HG03064 (cell line): ENCODE results near the gene PAEP.

Source experiments
- ATAC-seq: cut with Tn5 transposase; IDR thresholded peaks from one replicate; pipeline ENCODE4 v1.9.1; 2021; ENCODE audit warnings: low read depth; ENCODE audit not compliant: unreplicated experiment

Gene PAEP

DNA sequence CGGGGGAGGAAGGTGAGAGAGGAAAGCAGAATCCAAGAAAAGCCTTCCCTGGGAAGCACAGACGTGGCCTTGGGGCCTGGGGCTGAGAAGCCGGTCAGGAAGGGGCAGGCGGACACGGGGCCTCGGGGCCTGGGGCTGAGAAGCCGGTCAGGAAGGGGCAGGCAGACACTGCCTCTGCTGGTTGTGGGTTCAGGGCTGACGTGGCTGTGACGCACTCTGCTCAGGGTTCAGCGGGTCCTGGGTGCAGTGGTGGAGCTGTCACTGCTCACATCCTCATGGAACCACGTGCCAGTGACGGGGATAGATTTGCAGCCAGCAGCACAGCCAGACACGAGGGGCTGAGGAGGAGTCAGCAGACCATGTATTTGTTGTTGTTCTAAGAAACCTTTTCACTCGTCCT, 12.8 kb downstream of the PAEP start:
- no peak for ATAC-seq

DNA sequence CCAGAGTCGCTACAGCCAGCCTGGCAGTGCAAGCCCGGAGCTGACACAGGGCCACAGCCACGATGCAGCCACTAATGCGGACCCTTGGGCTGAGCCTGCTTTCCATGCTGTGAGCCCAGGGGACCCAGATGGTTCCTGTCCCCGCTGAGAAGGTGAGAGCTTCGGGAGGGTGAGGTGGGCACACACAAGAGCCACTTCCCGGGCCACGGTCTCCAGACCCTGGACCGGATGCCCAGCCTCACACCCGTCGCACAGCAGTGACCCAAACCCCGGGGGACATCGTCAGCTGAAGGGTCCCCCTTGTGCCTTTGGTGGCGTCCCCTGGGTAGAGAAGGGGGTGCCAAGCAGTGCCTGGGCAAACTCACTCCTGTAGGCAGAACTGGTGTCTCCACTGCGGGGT, 13.4 kb downstream of the PAEP start:
- no peak for ATAC-seq

DNA sequence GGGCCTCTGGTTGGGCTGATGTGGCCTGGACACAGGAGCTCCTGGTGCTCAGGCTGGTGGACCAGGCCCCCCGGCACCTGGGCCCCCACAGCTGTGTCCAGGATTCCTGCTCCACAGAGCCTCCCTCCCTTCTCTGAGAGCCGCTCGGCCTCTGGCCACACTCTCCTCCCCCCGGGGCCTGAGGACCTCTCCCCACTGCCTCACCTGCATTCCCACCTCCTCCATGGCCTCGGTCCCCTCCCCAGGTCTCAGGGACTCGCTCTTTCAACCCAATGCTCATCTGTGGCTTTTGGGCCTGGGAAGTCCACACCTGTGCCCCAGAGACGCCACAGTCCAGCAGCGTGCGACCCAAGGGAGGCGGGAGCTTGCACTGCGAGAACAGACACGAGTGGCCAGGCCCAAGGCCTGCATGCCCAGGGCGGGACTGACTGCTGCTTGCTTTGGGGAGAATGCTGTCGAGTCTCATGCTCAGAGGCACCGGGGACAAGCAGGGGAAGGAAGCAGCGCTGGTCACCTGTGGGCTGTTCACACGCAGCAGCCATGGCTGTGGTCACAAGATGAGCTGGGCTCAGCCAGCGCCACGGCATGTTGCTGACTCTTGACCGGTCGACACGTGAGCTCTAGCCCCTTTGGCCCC, 14.6 kb downstream of the PAEP start:
- ATAC-seq: no peak

DNA sequence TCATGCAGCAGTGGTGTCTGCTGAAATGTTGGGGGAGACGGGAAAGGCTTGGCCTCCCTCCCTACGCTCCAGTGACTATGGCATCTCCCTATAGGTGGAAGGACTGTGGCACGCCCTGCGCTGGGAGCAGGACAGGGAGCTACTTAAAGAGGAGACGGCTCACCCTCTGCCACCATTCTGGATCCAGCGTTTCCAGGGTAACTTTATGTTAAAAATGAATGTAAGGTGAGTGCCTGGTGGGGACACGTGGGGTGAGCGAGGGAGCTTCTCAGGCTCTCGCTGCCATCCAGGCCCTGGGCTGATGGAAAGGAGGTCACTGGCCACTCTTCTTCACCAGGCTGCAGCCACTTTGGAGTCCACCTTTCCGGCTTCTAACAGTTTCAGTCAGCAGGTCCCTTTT, 15.7 kb downstream of the PAEP start:
- ATAC-seq: no peak

DNA sequence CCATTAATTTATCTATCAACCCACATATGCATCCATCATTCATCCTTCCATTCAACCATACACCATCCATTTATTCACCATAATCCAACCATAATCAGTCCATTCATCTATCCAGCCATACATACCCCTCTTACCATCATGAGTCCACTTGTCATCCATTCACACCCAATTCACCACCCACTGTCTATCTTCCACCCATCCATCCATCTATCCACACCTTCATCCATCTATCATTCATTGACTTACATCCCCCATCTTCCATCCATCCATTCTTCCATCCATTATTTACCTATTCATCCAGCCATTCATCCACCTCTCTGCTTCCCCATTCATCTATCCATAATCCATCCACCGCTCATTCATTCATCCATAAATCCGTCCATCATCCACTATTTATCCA, 17.8 kb downstream of the PAEP start:
- no peak for ATAC-seq

DNA sequence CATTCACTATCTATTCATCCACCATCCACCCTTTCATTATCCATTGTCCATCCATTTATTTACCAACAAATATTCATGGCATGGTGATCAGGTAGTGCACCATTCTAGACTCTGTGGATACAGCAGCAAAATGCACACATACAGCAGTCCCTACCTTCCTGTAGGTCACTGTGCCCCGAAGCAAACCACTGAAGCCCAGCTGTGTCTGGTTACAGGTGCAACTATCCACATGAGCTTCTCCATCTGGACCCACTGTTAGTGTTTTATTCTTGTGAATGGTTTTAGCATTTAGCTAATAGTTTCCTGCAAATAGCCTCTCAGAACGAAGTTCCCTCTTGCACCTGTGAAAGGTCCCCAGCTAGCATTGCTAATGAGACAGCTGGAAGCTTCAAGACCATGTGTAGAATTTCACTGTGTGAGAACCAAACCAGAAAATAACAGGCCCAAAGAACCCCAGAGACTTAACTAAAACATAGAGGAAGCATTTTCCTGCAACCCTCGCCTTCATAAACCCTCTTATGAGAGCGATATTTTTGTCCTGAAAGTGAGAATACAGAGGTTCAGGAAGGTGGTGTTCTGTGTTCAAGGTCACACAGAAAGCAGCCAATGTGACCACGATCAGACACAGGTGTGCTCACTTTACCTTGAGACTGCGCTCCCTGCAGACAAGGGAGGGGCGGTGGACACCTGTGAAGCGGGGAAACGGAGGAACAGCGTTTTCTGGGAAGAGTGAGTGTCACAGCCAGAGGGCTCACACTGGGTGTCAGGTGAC, 18.5 kb downstream of the PAEP start:
- ATAC-seq: no peak

DNA sequence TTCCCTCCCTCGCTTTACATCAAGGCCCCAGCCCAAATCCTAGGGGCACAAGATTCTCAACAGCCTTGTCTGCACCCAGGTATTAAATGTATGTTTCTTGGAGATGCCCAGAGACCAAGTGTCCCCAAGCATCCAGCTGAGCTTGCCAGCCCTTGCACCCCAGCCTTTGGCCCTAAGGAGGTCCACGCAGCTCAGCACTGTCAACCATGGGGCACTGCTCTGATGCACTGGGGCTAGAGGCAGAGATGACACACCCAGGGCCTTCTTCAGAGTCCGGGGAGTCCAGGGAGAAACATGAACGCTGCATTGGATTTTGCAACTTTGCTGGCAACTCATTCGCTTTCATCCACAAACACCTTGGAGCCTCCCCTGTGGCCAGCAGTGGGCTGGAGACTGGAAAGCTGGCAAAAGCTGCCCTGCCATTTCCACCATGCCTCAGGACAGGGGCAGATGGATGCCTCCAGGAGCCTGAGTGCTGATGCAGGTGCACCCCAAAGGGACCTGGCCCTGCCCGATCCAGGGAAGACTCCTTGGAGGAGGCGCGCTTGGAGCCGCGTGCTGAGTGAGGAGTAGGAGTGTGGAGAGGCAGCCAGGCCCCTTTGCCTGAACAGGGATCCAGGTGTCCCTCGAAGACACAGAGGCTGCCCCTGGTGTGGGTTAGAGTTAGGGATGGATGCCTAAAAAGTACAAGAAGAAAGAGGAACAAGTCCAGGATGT, 19.3 kb downstream of the PAEP start:
- ATAC-seq: no peak

DNA sequence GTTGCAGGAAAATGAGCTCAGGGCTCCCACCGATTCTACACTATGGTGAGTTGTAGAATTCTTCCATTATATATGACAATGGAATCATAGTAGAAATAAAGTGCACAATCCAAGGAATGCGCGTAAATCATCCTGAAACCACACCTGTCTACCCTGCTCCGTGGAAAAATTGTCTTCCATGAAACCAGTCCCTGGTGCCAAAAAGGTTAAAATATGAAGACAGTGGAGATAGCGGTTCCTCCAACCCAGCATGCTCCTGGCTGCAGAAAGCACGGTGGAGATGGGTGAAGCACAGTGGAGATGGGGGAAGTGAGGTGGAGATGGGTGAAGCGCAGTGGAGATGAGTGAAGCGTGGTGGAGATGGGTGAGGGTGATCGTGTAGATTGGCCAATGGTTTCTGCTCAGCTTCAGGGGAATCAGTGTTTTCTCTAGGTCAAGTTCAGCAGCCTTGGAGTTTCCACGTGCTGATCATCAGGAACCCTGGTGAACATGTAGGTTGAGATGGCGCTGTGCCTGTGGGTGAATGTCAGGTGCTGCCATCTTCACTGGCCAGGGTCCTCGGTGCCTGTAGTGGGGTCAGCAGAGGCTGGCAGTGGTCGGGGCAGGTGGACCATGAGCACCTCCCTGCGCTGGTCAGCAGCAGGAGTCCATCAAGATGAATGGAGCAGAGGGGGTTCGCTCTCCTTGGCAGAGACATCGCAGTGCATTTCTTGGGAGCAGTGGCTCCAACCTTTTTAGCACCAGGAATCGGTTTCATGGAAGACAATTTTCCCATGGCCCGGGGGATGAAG, 20.3 kb downstream of the PAEP start:
- ATAC-seq: no peak

DNA sequence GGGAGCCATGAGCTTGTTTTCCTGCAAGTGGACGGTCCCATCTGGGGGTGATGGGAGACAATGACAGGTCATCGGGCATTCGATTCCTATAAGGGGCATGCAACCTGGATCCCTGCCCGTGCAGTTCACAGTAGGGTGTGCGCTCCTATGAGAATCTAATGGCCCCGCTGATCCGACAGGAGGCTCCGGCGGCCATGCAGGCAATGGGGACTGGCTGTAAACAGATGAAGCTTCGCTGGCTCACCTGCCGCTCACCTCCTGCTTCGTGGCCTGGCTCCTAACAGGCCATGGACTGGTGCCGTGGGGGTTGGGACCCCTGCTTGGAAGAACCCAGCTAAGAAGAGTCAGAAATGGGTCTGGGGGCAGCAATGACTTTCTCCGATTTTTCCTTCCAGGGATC, 21.0 kb downstream of the PAEP start:
- ATAC-seq: no peak

DNA sequence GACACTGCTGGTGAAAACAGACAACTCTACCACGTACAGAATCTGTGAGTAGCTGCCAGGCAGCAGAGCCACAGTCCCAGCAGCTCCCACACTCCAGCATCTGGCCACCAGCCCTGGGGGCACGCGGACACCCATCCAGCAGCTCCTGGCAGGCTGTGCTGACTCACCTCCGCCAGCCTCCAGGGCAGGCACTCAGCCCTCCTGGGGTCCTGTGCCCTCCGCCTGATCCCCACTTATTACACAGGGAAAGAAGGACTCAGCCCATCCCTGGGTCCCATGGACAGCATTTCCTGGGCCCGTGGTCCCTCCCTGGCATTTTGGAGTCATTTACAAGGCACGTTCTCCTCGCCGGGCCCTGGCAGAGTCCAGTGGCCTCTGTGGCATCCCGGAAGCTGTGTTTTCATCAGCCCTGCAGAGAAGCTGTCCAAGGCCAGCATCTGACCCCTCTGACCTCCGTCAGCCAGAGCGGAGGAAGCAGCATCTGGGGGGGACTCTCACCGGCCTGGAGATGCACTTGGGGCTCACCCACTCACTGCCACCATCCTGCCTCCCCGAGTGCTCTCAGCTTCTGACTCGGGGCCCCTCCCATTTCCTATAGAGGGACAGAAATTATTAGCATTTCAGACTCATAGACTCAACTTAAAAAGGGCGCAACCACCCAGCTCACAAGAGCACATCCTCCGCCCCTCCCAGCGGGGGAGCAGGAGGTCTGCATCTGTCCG, 21.6 kb downstream of the PAEP start:
- no peak for ATAC-seq

DNA sequence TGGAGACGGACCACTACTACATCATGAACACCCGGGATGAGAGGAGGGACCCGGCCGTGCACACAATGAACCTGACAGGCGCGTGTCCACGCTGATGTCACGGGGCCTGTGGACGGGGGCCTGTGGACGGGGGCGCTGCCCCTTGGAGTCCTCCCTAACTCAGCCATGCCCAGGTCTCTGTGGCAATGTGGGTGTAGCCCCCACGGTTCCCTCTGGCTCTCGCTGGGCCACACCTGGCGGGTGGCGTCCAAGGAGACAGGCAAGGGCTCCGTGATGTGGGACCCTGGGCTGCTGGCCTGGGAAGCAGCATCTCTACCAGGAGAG, 22.1 kb downstream of the PAEP start:
- no peak for ATAC-seq

DNA sequence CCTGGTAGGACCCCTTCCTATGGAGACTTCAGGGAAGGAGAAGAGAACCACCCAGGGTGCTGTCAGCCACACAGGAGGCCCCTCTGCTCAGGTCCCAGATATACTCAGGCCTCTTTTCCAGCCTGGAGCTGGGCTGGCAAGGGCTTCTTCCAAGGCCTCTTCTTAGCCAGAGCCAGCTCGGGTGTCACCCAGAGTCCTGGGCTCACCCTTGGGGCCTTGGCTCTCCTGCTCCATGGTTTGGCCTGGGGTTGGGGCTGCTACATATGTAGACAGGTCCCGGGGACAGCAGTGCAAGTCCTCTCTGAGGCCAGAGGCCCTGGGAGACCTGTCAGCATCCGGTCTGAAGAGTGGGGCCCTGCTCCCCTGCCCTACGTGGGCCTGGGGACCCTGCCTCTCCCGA, 22.8 kb downstream of the PAEP start:
- ATAC-seq: no peak

DNA sequence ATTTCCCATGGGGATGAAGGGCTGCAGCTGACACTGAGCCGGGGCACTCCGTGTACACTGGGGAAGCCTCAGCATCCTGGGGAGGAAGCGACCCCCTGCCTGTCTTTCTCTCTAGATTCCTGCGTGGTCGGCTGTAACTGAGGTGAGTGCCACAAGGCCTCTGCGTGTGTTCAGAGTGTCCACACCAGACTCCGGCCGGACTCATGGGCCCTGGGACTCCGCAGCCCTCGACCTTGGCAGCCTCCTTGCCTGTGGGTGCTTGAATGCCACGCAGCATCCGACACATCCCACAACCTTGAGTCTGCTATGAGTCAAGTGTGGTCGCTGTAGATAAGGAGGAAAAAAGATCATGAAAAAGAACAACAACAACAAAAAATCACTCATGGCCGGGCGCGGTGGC, 23.4 kb downstream of the PAEP start:
- ATAC-seq: no peak

DNA sequence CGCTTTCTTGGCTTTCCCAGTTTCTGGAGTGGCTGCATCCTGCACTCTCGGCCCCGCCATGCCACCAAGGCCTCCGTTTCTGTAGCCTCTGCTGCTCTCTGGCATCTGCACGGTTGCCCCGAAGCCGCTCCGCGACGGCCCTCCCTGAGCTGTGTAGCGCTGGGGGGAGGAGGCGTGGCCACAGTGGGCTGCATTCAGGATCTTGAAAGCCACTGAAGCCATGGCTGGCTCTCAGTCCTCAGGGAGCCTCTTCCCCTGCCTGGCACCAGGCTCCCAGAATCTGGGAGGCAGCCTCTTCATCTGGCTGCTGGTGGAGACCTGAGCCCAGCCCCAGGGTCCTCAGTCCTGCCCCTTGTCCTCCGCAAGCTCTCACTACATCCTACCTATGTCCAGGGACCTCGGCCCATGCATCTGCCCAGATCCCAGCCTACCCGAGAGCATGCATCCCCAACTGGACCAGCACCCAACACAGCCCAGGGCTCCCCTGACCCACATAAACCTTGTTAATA, 25.1 kb downstream of the PAEP start:
- no peak for ATAC-seq

DNA sequence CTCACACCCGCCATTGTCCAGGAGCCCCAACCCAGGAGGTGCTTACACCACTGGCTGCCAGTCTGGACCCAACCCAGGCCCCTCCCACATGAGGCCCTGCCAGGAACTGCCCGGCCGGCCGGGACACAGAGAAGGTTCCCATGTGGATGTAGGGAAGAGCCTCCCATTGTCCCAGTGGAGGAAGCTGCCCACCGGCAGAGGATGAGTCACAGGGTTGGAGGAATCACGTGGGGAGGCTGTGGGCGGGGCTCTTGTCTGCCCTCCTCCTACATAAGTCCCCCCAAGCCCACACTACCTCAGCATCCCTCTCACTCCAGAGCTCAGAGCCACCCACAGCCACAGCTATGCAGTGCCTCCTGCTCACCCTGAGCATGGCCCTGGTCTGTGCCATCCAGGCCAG, 26.1 kb downstream of the PAEP start:
- ATAC-seq: no peak

DNA sequence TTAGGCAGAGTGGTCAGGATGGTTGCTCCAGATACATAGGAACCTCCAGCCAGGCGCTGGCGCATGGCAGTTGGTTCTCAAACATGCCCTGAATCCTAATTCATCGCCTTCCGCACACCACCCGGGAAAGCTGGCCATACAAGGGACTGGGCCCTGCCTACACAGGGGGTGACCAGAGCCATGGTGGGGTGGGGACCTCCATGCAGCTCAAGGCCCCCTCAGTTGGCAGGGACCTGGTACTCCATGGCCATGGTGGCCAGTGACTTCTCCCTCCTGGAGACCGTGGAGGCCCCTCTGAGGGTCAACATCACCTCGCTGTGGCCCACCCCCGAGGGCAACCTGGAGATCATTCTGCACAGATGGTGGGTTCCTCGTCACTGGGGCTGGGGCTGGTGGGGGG, 26.8 kb downstream of the PAEP start:
- no peak for ATAC-seq

DNA sequence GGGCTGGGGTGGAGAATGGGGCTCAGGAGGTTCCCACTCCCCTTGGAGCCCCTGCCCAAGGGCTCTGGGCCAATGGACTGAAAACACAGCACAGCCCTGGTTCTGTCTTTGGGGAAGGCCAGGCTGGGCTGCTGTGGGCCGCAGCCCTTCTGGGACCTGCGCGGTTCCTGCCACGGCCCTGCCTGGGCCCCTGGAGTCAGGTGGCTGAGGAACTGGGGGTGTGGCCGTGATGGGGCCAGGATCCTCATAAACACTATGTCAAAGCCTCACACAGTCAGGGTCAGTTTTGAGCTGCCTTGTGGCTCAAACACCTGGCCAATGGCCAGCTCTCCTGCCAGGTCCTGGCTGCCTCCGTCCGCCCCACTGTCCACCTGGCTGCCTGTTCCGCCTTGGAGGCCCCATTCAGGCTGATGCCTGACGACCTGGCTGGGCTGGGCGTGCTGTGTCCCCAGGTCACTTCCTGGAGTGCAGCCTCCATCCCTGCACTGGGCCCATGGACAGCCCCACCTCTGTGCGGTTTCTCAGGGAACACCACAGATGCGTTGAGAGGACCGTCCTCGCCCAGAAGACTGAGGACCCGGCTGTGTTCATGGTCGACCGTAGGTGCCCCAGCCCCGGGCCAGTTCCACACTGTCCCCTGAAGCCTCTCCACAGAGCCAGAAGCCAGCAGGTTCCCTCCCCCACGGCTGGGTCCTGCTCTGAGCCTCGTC, 27.5 kb downstream of the PAEP start:
- ATAC-seq: no peak

DNA sequence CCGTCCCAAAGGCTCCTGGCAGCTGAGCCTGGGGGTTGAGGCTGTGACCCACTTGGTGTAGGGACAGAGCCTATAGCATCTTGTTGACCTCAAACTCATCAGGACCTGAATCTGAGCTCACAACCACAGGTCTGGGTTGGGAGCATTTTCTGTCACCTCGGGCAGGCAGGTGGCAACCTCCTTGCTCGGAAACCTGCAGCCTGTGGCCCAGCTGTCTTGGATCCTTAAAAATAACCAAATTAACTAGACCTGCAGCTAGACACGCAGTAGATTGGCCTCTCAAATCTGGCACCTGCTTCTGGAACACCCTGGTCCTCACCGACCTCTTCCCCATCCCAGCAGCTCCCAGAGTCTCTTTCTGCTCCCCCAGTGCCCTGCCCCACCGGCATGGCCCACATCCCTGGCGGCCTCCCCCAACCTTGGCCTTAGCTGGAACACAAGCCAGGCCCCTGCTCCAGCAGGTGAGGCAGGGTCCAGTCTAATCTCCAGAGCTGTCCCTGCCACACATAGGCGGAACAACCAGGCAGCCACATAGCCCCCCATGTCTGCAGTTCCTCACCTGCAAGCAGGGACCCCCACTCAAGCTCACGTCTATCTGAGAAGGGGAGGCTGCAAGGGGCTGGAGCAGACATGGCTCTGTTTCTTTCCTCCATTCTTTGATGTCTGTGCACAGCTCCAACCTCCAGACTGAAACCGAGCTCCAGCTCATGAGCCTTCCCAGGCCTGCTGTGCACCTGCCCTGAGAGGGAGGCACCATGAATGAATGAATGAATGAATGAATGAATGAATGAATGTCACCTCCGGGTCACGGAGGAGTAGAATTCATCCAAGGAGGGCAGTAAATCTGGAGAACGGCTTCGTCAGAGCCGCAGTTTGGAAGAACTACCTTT, 28.3 kb downstream of the PAEP start:
- no peak for ATAC-seq
